GM18502 (cell line): ENCODE measurements around the gene ELF3.
"Not testable (repeated sequence)": the region's sequence is repeated elsewhere in the genome, so short reads cannot be mapped to it uniquely, and the experiment has no call there.

Experiments used
- ATAC-seq: cut with Tn5 transposase; IDR thresholded peaks from one replicate; pipeline ENCODE4 v1.9.1; 2021; ENCODE audit warnings: mild to moderate bottlenecking; ENCODE audit not compliant: unreplicated experiment, poor library complexity

ELF3 gene

GRCh38 chr1:202007805-202008489 lies 2.4 kb upstream of the ELF3 start:
- ATAC-seq, result no peak

- ATAC-seq, result no peak
Observed at GRCh38 chr1:202009326-202010179, 834 bp upstream of the ELF3 start.

DNA sequence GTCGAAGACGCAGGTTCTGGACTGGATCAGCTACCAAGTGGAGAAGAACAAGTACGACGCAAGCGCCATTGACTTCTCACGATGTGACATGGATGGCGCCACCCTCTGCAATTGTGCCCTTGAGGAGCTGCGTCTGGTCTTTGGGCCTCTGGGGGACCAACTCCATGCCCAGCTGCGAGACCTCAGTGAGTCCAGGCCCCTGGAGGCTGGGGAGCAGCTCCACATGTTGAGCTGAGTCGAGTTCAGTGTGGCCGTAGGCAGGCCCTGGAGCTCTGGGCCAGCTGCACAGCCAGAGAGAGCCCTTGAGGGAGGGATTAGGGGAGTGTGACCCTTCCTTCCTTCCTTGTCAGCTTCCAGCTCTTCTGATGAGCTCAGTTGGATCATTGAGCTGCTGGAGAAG lies 1.6 kb downstream of the ELF3 start:
- no peak for ATAC-seq

- no peak for ATAC-seq
Observed at GRCh38 chr1:202012544-202013478, 2.4 kb downstream of the ELF3 start.

DNA sequence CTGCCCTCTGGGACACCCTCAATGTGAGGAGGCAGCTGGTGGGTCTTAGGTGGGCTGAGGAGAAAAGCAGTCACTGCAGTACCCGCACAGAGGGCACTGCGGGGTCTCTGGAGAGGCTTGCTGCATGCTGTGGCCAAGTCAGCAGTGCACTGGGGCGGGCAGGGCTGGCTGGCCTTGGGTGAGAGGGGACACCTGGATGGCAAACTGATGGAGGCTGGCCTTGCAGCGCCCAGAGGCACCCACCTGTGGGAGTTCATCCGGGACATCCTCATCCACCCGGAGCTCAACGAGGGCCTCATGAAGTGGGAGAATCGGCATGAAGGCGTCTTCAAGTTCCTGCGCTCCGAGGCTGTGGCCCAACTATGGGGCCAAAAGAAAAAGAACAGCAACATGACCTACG lies 3.2 kb downstream of the ELF3 start:
- no peak for ATAC-seq

DNA sequence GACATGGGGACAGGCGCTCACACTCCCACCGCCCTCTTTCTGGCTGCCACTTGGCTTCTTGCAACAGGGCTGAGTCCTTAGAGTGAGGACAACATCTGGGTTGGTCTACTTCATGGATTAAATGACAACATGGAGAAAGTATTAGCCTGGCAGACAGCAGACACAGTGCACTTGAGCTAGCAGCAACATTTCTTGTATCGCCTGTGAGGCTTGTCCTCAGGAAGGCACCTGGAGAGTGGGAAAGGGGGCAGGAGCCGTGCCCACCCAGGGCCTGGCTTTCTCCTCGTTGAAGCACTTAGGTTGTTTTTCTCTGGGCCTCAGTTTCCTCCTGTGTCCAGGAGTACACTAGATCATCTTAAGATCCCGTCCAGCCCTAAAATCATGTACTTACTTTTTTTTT lies 3.7 kb downstream of the ELF3 start:
- no peak for ATAC-seq

DNA sequence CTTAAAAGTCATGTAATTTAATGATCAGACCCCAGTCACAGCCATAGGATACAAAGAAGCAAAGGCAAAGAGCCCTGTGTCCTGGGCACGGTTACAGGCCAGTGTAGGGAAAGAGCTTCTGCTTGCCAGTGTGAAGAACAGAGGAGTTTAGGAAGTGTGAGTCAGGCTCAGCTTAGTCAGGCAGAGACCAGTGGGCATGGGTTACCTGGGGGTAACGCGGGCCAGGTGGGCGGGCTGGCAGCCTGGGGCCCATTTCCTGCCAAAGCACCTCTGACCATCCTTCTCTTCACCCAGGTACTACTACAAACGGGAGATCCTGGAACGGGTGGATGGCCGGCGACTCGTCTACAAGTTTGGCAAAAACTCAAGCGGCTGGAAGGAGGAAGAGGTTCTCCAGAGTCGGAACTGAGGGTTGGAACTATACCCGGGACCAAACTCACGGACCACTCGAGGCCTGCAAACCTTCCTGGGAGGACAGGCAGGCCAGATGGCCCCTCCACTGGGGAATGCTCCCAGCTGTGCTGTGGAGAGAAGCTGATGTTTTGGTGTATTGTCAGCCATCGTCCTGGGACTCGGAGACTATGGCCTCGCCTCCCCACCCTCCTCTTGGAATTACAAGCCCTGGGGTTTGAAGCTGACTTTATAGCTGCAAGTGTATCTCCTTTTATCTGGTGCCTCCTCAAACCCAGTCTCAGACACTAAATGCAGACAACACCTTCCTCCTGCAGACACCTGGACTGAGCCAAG lies 4.7 kb downstream of the ELF3 start:
- no peak for ATAC-seq

DNA sequence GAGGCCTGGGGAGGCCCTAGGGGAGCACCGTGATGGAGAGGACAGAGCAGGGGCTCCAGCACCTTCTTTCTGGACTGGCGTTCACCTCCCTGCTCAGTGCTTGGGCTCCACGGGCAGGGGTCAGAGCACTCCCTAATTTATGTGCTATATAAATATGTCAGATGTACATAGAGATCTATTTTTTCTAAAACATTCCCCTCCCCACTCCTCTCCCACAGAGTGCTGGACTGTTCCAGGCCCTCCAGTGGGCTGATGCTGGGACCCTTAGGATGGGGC lies 5.2 kb downstream of the ELF3 start:
- ATAC-seq, result no peak

- no peak for ATAC-seq
Observed at GRCh38 chr1:202016022-202016810, 5.8 kb downstream of the ELF3 start.

- ATAC-seq, result no peak
Observed at GRCh38 chr1:202016811-202017748, 6.7 kb downstream of the ELF3 start.

DNA sequence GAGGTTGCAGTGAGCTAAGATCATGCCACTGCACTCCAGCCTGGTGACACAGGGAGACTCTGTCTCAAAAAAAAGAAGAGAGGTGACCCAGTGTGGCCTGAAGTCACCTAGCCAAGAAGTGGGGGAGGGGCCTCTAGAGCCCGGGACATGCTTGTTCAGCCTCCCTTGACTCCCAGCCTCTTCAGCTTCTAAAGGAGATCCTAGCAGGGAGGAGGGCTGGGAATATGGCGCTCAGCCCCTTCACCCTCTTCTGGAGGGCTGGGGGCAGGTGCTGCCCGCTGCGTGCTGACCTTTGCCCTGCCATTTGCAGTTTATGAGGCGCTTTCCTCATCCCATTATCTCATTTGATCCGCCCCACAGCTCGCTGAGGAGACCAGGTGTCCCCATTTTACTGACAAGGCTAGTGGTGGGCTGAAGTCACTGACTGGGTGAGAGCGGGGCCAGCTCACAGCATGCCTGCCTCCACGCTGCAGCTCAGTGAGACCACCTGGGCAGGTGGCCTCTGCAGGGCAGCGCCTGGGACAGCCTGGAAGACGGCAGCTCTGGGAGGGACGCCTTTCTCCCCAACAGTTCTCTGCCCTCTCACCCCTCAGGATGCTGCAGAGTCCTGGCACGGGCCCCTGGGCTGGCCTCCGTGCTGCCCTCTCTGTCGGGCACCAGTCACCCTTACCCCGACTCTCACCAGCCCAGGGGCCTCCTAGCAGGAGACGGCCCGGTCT lies 7.5 kb downstream of the ELF3 start:
- ATAC-seq, result no peak

GRCh38 chr1:202018468-202019234 lies 8.3 kb downstream of the ELF3 start:
- ATAC-seq, result no peak

DNA sequence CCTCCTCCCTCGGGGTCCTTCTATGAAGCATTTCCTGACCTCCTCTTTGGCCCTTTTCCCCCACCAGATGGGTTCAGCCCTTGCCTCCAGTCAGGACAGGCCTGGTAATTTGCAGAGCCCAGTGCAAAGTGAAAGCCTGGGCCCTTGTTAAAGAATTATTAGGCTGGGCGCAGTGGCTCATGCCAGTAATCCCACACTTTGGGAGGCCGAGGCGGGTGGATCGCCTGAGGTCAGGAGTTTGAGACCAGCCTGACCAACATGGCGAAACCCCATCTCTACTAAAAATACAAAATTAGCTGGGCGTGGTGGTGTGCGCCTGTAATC lies 8.8 kb downstream of the ELF3 start:
- ATAC-seq, result not testable (repeated sequence)

GRCh38 chr1:202023001-202023433 lies 12.6 kb downstream of the ELF3 start:
- no peak for ATAC-seq

DNA sequence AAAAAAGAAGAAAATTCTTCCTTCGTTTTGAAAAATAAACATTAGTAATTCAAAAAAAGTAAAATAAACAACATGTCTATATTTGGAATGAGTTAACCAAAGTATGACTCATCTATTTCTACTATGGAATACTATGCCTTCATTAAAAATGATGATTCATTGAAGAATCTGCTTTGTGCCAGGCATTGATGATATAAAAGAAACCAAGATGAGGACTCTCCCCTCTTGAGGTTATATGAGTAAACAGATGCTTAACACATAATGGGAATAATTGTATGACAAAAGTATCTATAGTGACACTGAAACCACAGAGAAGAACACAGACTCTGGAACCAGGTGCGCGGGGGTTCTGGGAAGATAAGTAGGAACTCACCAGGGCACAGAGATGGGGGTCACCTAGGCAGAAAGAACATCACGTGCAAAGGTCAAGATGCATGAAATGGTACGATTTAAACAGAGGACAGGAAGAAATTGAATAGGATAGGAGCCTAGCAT lies 18.8 kb downstream of the ELF3 start:
- ATAC-seq, result no peak

DNA sequence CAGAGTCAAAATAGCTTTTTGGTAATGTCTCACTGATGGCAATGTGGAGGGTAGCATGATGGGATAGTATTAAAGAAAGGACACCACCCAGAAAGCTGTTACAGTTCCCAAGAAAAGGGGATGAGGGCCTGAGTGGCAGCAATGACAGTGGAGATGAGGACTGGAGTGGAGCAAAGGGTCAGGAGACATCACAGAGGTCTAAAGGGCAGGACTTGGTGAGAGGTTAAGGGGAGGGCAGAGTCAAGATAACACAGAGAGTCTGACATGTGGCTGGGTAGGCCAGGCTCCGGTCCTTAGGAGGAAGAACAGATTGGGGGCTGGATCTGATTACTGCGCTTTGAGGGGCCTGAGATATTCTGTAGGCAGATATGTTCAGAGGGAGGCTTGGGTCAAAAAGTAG lies 19.3 kb downstream of the ELF3 start:
- no peak for ATAC-seq

DNA sequence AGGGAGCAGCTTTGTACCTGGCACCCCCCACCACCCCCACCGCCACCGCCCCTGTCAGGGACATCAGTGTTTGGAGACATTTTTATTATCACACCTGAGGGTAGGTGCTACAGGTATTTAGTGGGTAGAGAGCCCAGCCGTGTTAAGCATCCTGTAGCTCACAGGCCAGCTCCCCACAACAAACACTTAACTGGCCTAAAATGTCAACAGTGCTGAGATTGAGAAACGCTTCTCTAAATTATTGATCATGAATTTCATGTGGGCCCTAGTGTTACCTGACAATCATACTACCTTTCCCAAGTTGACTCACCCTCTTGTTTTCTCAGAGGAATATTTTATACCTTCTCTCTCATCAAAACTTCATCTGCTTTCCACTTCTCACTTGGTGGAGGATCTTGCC lies 21.4 kb downstream of the ELF3 start:
- no peak for ATAC-seq
